Measurements from ENCODE around the gene FBXW5. TPM values are rescaled to one million over a fixed set of nuclear protein-coding genes. Genes with fewer than 3 reads are reported as not detected.

The FBXW5 gene
- total RNA-seq, 1 experiment from 2014 or later = 62.2 TPM

DNA sequence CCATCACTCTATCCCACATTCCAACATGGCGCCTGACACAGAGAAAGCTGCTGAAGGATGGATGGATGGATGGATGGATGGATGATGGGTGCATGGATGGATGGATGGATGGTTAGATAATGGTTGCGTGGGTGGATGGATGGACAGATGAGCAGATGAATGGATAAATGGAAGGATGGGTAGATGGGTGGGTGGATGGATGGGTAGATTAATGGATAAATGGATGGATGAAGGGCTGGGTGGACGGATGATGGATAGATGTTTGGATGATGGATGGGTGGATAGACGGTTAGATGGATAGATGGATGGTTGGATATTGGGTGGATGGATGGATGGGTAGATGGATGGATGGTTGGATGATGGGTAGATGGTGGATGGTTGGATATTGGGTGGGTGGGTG is 12.1 kb upstream of the FBXW5 start:
- no peak overlapping the region; a peak in 1 of 5 replicates for H3K4me3 Mint-ChIP-seq
- no peak overlapping the region for H4K8ac ChIP-seq (replicated peaks; ENCODE audit: insufficient read length, low read depth, low read length)
- H3K27ac ChIP-seq (ENCODE audit: insufficient read length, low read depth, low read length) = no peak overlapping the region
- no peak overlapping the region for H4K5ac ChIP-seq (ENCODE audit: insufficient read length, low read depth, low read length)
- H2BK15ac ChIP-seq (ENCODE audit: low read depth, low read length) = no peak overlapping the region
- H3K79me1 ChIP-seq (ENCODE audit: insufficient read depth, low read depth, low read length, poor library complexity, severe bottlenecking) = no peaks in the 10 kb centered on the region
- no peak overlapping the region for H2BK20ac ChIP-seq (ENCODE audit: low read depth, low read length, poor library complexity, severe bottlenecking)
- no peaks in the 10 kb centered on the region for H3K79me2 ChIP-seq (ENCODE audit: insufficient read depth, low read length)
- peaks cover 2% of the 10 kb centered on the region for H4K20me1 ChIP-seq (ENCODE audit: control insufficient read depth, insufficient read depth, insufficient read length)
- no peaks in the 10 kb centered on the region for H3K23me2 ChIP-seq (ENCODE audit: insufficient read length, low read depth, low read length, poor library complexity, severe bottlenecking)
- H3K56ac ChIP-seq (ENCODE audit: insufficient read length, low read depth, low read length) = no peak overlapping the region
- peaks cover 6% of the 10 kb centered on the region in 2 experiments; a peak in 4 of 5 replicates for H3K9me3 Mint-ChIP-seq
- no peak overlapping the region for H3K4ac ChIP-seq (ENCODE audit: low read depth, low read length)
- H3T11ph ChIP-seq (ENCODE audit: low read length) = no peak overlapping the region
- H3K4me1 ChIP-seq (ENCODE audit: insufficient read depth, low read length) = no peaks in the 10 kb centered on the region
- no peak overlapping the region for H3K23ac ChIP-seq (ENCODE audit: insufficient read length, low read depth, low read length)
- no peak overlapping the region for H3K27ac Mint-ChIP-seq
- H3K27me3 Mint-ChIP-seq (ENCODE audit: low read depth) = peaks cover 8% of the 10 kb centered on the region
- no peak overlapping the region for H4K91ac ChIP-seq (ENCODE audit: insufficient read length, low read depth, low read length)
- no peak overlapping the region for H2BK120ac ChIP-seq (ENCODE audit: low read depth, low read length, poor library complexity, severe bottlenecking)
- no peak overlapping the region for H3K18ac ChIP-seq (ENCODE audit: insufficient read length, low read depth, low read length)
- no peak overlapping the region for H2BK12ac ChIP-seq (ENCODE audit: insufficient read length, low read depth, low read length)
- no peak for DNase-seq
- no peaks in the 10 kb centered on the region for H3K9me3 ChIP-seq (ENCODE audit: control insufficient read depth, low read depth, low read length)
- H2AFZ ChIP-seq (ENCODE audit: low read length) = no peak overlapping the region
- H3K9ac ChIP-seq (ENCODE audit: extremely low read depth, insufficient read length, low read length) = no peak overlapping the region
- TF ChIP-seq, protein P1, sequence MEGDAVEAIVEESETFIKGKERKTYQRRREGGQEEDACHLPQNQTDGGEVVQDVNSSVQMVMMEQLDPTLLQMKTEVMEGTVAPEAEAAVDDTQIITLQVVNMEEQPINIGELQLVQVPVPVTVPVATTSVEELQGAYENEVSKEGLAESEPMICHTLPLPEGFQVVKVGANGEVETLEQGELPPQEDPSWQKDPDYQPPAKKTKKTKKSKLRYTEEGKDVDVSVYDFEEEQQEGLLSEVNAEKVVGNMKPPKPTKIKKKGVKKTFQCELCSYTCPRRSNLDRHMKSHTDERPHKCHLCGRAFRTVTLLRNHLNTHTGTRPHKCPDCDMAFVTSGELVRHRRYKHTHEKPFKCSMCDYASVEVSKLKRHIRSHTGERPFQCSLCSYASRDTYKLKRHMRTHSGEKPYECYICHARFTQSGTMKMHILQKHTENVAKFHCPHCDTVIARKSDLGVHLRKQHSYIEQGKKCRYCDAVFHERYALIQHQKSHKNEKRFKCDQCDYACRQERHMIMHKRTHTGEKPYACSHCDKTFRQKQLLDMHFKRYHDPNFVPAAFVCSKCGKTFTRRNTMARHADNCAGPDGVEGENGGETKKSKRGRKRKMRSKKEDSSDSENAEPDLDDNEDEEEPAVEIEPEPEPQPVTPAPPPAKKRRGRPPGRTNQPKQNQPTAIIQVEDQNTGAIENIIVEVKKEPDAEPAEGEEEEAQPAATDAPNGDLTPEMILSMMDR (conservative IDR thresholded peaks at IDR 0.05) = no peak
- 100% methylated on average over 2 of the region's 4 CpGs for WGBS (ENCODE audit: extremely low coverage, insufficient read length, low lambda C conversion rate)
- H2AK5ac ChIP-seq (ENCODE audit: insufficient read length, low read length) = no peak overlapping the region
- 0 out of 4 replicates have a peak, but pooled peaks cover 0 to 2% of the 10 kb centered on the region in 2 experiments for H3K4me1 Mint-ChIP-seq
- H3K4me2 ChIP-seq (ENCODE audit: insufficient read depth, insufficient read length, low read length) = no peak overlapping the region
- H3K36me3 Mint-ChIP-seq (ENCODE audit: insufficient read depth in 1 of 3, low read depth in 3 of 3) = no peaks in the 10 kb centered on the region; a peak in 1 of 7 replicates
- no peaks in the 10 kb centered on the region for H3K27me3 ChIP-seq (ENCODE audit: insufficient read depth, low read length)
- H3K14ac ChIP-seq (ENCODE audit: insufficient read depth, low read length) = no peak overlapping the region
- H2BK5ac ChIP-seq (ENCODE audit: insufficient read length, low read length) = no peak overlapping the region
